OCI-LY7 (cell line): ENCODE data around the gene SULF2.

Source experiments
- CTCF ChIP-seq: fragments of 200-600 bp; sonication (generic); conservative IDR thresholded peaks from 2 replicates; pipeline ENCODE4 v1.5.1; 2014; ENCODE audit warnings: mild to moderate bottlenecking, antibody characterized with exemption, low read length, moderate library complexity, mixed read lengths
- EZH2phosphoT487 ChIP-seq: fragments of 200-600 bp; sonication (generic); IDR thresholded peaks from 2 replicates; pipeline ENCODE4 v1.6.1; 2018; ENCODE audit warnings: low read depth, borderline replicate concordance, mild to moderate bottlenecking, mixed run types, antibody characterized with exemption, low read length, moderate library complexity, mixed read lengths

GRCh38 chr20:47789081-47789763 lies 3.9 kb upstream of the SULF2 start:
- TF ChIP-seq CTCF (no peak), EZH2phosphoT487 (no peak)
